C4-2B (cell line): ENCODE measurements around the gene FZR1.

Experiments used
- ZFX ChIP-seq: fragments of 450-650 bp; IDR thresholded peaks from 2 replicates; pipeline ENCODE4 v1.6.1; 2017
- TF ChIP-seq, protein P1 (sequence below): fragments of 450-650 bp; conservative IDR thresholded peaks from 2 replicates; pipeline ENCODE4 v1.5.1; 2017; ENCODE audit warnings: mild to moderate bottlenecking

DNA sequence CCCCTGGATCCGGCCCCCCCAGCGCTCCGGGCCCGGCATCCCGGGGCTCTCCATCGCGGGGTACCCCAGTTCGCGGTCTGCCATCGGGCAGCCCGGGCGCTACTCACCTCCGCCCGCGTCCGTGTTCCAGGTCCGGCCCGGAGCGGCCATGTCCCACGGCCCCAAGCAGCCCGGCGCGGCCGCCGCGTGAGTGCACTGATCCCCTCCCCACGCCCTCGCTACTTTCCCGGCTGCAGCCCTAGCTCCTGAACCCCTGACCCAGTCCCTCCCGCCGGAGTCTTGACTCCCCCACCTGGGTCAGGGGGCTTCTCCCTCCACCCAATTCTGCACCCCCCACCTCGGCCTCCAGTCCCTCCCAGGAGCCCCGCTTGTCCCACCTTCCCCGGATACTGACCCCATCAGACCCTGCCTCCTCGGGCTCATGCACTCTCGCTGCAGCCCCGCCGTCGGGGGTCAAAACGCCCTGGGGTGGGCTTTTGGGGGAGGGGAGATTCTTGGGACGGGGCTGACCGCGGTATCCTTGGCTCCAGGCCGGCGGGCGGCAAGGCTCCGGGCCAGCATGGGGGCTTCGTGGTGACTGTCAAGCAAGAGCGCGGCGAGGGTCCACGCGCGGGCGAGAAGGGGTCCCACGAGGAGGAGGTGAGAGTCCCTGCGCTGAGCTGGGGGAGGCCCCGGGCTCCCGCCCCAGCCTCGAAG, 67.2 kb downstream of the FZR1 start:
- TF ChIP-seq, protein P1, sequence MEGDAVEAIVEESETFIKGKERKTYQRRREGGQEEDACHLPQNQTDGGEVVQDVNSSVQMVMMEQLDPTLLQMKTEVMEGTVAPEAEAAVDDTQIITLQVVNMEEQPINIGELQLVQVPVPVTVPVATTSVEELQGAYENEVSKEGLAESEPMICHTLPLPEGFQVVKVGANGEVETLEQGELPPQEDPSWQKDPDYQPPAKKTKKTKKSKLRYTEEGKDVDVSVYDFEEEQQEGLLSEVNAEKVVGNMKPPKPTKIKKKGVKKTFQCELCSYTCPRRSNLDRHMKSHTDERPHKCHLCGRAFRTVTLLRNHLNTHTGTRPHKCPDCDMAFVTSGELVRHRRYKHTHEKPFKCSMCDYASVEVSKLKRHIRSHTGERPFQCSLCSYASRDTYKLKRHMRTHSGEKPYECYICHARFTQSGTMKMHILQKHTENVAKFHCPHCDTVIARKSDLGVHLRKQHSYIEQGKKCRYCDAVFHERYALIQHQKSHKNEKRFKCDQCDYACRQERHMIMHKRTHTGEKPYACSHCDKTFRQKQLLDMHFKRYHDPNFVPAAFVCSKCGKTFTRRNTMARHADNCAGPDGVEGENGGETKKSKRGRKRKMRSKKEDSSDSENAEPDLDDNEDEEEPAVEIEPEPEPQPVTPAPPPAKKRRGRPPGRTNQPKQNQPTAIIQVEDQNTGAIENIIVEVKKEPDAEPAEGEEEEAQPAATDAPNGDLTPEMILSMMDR = no peak
- TF ChIP-seq ZFX = peak; percentile 72; the same call in 1 of the 2 replicates
